ENCODE results near the gene SEL1L3. TPM values are rescaled to one million over a fixed set of nuclear protein-coding genes. Genes with fewer than 3 reads are reported as not detected.

SEL1L3 gene
- total and polyA plus RNA-seq, 2 donors (not counting 1 experiment from before 2014, with no cell fraction given): 120 to 280 TPM

DNA sequence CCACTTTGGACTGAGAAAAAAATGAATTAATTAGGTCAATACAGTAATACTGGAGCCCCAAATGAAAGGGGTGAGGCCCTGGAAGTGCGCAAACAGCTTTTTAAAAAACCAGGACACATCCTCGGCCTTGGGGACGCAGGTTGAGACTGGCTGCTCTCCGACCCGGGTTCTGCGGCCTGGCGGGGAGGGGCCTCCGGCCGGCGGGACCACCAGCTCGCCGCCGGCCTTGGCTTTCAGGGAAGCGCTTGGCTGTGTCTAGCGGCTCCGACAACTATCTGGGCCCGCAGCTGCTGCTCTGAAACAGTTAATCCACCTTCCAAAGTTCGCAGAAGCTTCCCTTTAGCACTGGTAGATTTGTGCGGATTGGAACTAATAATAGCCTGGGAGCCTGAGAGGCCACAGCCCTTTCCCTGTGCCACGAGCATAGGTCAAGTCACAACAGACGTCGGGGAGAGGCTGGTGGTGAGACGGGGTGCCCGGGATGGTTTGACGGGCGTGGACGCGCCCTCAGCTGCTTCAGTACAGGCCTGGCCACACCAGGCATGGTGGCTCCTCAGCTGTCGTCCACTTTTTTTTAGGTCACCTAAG, 1.1 kb upstream of the SEL1L3 start:
- POLR2A ChIA-PET: interaction anchor here (3.8 kb wide), 1 partner anchor 50 kb away, joined by 19 read pairs; the partner anchor contains the start of gene SMIM20
- peak overlapping the region in 4 of 5 experiments; percentile 71 to 90 (median 84) for H3K4me3 ChIP-seq (ENCODE audit: control extremely low read depth in 1 of 5, extremely low read depth in 1 of 5, insufficient read depth in 1 of 5, low read depth in 2 of 5, low read length in 4 of 5)
- peaks cover 4% of the 10 kb centered on the region for H4K20me1 ChIP-seq (ENCODE audit: control insufficient read depth, insufficient read depth, low read length, poor library complexity, severe bottlenecking)
- ATAC-seq (ENCODE audit: low read depth): no peak
- peaks cover 76 to 79% of the 10 kb centered on the region in 2 donors for H3K4me1 ChIP-seq (ENCODE audit: control insufficient read depth in 2 of 2, insufficient read depth in 2 of 2, low read length in 2 of 2)
- Mint-ChIP-seq H3K4me1 (peaks cover 78% of the 10 kb centered on the region), H3K27me3 (no peaks in the 10 kb centered on the region), H3K27ac (peak overlapping the region; percentile 89), H3K4me3 (peak overlapping the region; percentile 83), H3K9me3 (ENCODE audit: insufficient read depth) (no peaks in the 10 kb centered on the region)
- peak overlapping the region; percentile 77 for H2AFZ ChIP-seq (ENCODE audit: insufficient read depth, low read depth, low read length, poor library complexity, severe bottlenecking)
- CTCF ChIA-PET: interaction anchor here (1.0 to 1.6 kb wide), 3 partner anchors 9 to 22 kb away, joined by 4 to 6 read pairs (median 5); no protein-coding TSS in a partner anchor
- TF ChIP-seq, protein P1, sequence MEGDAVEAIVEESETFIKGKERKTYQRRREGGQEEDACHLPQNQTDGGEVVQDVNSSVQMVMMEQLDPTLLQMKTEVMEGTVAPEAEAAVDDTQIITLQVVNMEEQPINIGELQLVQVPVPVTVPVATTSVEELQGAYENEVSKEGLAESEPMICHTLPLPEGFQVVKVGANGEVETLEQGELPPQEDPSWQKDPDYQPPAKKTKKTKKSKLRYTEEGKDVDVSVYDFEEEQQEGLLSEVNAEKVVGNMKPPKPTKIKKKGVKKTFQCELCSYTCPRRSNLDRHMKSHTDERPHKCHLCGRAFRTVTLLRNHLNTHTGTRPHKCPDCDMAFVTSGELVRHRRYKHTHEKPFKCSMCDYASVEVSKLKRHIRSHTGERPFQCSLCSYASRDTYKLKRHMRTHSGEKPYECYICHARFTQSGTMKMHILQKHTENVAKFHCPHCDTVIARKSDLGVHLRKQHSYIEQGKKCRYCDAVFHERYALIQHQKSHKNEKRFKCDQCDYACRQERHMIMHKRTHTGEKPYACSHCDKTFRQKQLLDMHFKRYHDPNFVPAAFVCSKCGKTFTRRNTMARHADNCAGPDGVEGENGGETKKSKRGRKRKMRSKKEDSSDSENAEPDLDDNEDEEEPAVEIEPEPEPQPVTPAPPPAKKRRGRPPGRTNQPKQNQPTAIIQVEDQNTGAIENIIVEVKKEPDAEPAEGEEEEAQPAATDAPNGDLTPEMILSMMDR (IDR thresholded peaks at IDR 0.05): no peak
- no peak for TF ChIP-seq EZH2 (IDR thresholded peaks at IDR 0.05; ENCODE audit: borderline replicate concordance, insufficient read depth, low read depth, low read length, poor library complexity, severe bottlenecking)
- peak overlapping the region; percentile 78 to 85 for H3K27ac ChIP-seq (ENCODE audit: low read length in 2 of 2)
- WGBS (ENCODE audit: insufficient coverage): 82% methylated on average over 29 of the region's 29 CpGs
- no peak for DNase-seq
- H3K27me3 ChIP-seq (replicated peaks in 1 of 4; ENCODE audit: control extremely low read depth in 1 of 4, control insufficient read depth in 3 of 4, insufficient read depth in 4 of 4, low read length in 3 of 4): no peaks in the 10 kb centered on the region
- no peaks in the 10 kb centered on the region for H3K9me3 ChIP-seq (ENCODE audit: control extremely low read depth in 1 of 3, control insufficient read depth in 2 of 3, insufficient read depth in 1 of 3, low read length in 2 of 3)
- H3K9ac ChIP-seq (ENCODE audit: low read length): peak overlapping the region; percentile 79
- peaks cover 70% of the 10 kb centered on the region for H3K79me2 ChIP-seq (ENCODE audit: control insufficient read depth, insufficient read depth, low read length)
- intact Hi-C loops (cut with micrococcal nuclease): loop anchor here (1.0 to 10.0 kb wide), 5 partner anchors 14 to 1128 kb away; partner anchors contain the start of genes RBPJ and TBC1D19
- H3K4me2 ChIP-seq (replicated peaks; ENCODE audit: low read depth, low read length, poor library complexity, severe bottlenecking): peak overlapping the region; percentile 94
- H3K36me3 ChIP-seq (replicated peaks in 1 of 2; ENCODE audit: control extremely low read depth in 1 of 2, control insufficient read depth in 1 of 2, extremely low read depth in 1 of 2, insufficient read depth in 2 of 2, low read length in 1 of 2): peaks cover 0 to 11% of the 10 kb centered on the region in 2 experiments

DNA sequence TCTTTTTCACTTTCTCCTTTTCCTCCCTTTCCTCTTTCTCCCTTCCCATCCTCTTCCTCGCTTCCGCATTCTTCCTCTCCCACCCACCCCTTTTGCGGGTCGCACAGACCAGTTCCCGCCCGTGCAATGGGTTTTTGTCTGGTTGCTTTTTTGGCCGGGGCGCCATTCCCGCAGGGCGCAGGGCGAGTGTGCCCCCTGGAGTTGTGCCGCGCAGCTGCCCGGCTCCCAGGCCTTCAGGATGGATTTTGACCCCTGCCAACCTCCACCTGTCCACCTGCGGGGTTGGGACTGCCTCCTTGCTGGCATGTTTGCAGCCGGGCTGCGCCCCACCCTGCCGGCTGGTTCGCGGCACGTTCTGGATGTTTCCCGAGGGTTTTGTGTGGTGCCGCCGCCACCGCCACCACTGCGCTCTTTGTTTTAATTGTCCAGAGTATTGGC, 578 bp upstream of the SEL1L3 start:
- H2AFZ ChIP-seq (ENCODE audit: insufficient read depth, low read depth, low read length, poor library complexity, severe bottlenecking): peak overlapping the region; percentile 77
- peak overlapping the region; percentile 78 to 85 for H3K27ac ChIP-seq (ENCODE audit: low read length in 2 of 2)
- peaks cover 71% of the 10 kb centered on the region for H3K79me2 ChIP-seq (ENCODE audit: control insufficient read depth, insufficient read depth, low read length)
- peaks cover 0 to 15% of the 10 kb centered on the region in 2 experiments for H3K36me3 ChIP-seq (replicated peaks in 1 of 2; ENCODE audit: control extremely low read depth in 1 of 2, control insufficient read depth in 1 of 2, extremely low read depth in 1 of 2, insufficient read depth in 2 of 2, low read length in 1 of 2)
- H3K27me3 ChIP-seq (replicated peaks in 1 of 4; ENCODE audit: control extremely low read depth in 1 of 4, control insufficient read depth in 3 of 4, insufficient read depth in 4 of 4, low read length in 3 of 4): no peaks in the 10 kb centered on the region
- H3K4me2 ChIP-seq (replicated peaks; ENCODE audit: low read depth, low read length, poor library complexity, severe bottlenecking): peak overlapping the region; percentile 94
- Mint-ChIP-seq H3K9me3 (ENCODE audit: insufficient read depth) (no peaks in the 10 kb centered on the region), H3K4me1 (peaks cover 78% of the 10 kb centered on the region), H3K27ac (peak overlapping the region; percentile 89), H3K4me3 (peak overlapping the region; percentile 83), H3K27me3 (no peaks in the 10 kb centered on the region)
- H3K9ac ChIP-seq (ENCODE audit: low read length): peak overlapping the region; percentile 79
- no peaks in the 10 kb centered on the region for H3K9me3 ChIP-seq (ENCODE audit: control extremely low read depth in 1 of 3, control insufficient read depth in 2 of 3, insufficient read depth in 1 of 3, low read length in 2 of 3)
- TF ChIP-seq, protein P1 (IDR thresholded peaks at IDR 0.05): peak; percentile 7
- TF ChIP-seq EZH2 (IDR thresholded peaks at IDR 0.05; ENCODE audit: borderline replicate concordance, insufficient read depth, low read depth, low read length, poor library complexity, severe bottlenecking): no peak
- no peak for DNase-seq
- peaks cover 78 to 79% of the 10 kb centered on the region in 2 donors for H3K4me1 ChIP-seq (ENCODE audit: control insufficient read depth in 2 of 2, insufficient read depth in 2 of 2, low read length in 2 of 2)
- H4K20me1 ChIP-seq (ENCODE audit: control insufficient read depth, insufficient read depth, low read length, poor library complexity, severe bottlenecking): peaks cover 6% of the 10 kb centered on the region
- H3K4me3 ChIP-seq (ENCODE audit: control extremely low read depth in 1 of 5, extremely low read depth in 1 of 5, insufficient read depth in 1 of 5, low read depth in 2 of 5, low read length in 4 of 5): peak overlapping the region; percentile 34 to 90 (median 80)
- ATAC-seq (ENCODE audit: low read depth): no peak
- ChIA-PET POLR2A (interaction anchor here (3.8 kb wide), 1 partner anchor 51 kb away, joined by 19 read pairs; the partner anchor contains the start of gene SMIM20), CTCF (interaction anchor here (1.0 to 1.6 kb wide), 3 partner anchors 10 to 21 kb away, joined by 4 to 6 read pairs (median 5); no protein-coding TSS in a partner anchor)
- WGBS (ENCODE audit: insufficient coverage): 12% methylated on average over 26 of the region's 26 CpGs
- intact Hi-C loops (cut with micrococcal nuclease): loop anchor here (1.0 to 10.0 kb wide), 5 partner anchors 15 to 1129 kb away; partner anchors contain the start of genes RBPJ and TBC1D19
